SK-MEL-5 (cell line): ENCODE data around the gene PEX11G. TPM values are rescaled to one million over a fixed set of nuclear protein-coding genes. Genes with fewer than 3 reads are reported as not detected.

Source experiments
- DNase-seq: peaks from one replicate; pipeline ENCODE4 v3.0.0-alpha.2; 2016; ENCODE audit warnings: low read depth, low spot score
- in situ Hi-C: cut with HindIII; loops from 2 replicates; pipeline ENCODE4 v1.10.0; 2016; ENCODE audit warnings: low sequenced_read_pairs, high pct_unique_total_duplicates, low pct_unique_long_range_greater_than_20kb
- total RNA-seq: library from RNA; depleted of rRNA; stranded (reverse); fragments of >200 nt; shearing (Covaris generic); gene quantifications from 2 replicates; pipeline ENCODE4 v1.2.3, GENCODE V29; 2014

The PEX11G gene
- total RNA-seq, 1 experiment from 2014 or later: 1.2 TPM

DNA sequence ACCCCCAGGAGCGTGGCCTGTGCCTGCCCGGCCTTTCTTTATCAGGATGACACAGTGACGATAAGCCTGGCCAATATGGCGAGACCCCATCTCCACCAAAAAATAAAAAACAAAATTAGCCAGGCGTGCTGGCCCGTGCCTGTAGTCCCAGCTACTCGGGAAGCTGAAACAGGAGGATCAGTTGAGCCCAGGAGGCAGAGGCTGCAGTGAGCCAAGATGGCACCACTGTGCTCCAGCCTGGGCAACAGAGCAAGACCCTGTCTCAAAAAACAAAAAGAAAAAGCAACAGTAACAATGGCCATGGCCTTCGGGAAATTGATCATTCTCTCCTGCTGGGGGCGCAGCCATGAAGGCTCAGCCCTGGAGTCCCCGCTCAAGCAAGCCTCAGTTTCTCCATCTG is 11.1 kb downstream of the PEX11G start:
- in situ Hi-C loops: no loop called here
- DNase-seq: no peak

DNA sequence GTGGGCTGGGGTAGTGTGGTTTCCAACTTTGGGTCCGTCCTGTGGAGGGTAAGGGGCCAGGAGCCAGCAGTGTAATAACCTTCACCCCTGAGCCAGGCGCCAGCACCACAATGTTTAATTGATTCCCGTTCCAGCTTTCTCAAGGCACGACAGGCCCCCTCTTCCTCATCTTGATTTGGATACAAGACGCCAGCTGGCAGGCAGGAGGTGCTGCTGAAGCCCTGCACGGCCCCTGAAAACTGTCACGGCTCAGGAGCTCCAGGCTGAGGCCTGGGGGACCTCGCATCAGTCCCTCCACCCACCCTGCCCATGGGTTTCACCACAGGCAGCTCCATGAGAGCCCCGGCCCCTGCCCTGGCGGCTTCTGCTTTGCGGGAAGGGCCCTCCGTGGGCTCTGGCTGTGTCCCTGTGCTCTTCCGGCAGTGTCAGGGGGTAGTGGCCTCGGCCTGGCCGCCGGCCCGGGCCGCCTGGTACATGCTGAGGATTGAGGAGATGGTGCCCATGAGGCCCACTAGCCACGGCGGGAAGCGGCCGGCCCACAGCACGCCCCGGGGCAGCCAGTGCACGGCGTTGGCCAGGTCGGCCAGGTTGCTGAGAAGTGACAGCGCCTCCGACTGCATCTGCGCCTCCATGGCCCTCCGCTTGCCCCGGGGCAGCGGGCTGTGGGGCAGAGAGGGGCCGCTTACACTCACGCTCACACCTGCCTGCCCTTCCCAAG is 11.9 kb downstream of the PEX11G start:
- in situ Hi-C loops: no loop called here
- no peak for DNase-seq

DNA sequence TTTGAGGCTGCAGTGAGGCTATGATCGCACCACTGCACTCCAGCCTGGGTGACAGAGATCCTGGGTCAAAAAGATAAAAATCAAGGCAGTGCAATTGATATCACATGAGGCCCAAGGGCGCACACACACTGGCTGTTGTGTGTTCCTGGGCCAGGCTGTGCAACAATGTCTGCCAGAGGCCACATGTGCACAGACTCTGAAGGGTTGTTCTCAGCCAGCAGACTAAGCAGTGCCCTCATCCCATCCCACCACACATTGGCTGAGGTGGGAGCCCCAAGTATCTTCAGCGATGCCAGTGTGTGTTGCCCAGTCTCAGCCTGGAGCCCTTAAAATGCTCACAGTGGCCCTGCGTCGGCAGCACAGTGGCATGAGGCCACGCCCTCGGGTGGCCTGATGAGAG is 12.6 kb downstream of the PEX11G start:
- in situ Hi-C loops: no loop called here
- no peak for DNase-seq

DNA sequence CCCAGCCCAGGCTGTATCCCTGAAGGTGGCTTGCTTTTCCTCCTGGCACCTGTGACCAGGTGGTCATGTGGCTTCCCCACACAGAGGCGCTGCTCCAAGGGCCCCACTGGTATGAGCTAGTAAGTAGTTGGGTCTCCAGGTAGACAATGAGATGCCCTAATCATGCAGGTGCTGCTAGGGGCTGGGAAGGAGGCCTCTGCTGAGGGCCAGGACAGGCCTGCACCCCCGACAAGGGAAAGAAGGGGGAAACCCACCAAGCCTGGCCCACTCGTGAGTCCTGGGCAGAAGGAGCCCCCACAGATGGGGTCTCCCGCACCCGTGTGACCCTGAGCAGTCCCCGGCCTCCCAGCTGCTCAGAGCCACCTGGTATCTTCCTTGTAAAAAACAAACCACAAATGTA is 13.2 kb downstream of the PEX11G start:
- DNase-seq: no peak
- in situ Hi-C loops: no loop called here

DNA sequence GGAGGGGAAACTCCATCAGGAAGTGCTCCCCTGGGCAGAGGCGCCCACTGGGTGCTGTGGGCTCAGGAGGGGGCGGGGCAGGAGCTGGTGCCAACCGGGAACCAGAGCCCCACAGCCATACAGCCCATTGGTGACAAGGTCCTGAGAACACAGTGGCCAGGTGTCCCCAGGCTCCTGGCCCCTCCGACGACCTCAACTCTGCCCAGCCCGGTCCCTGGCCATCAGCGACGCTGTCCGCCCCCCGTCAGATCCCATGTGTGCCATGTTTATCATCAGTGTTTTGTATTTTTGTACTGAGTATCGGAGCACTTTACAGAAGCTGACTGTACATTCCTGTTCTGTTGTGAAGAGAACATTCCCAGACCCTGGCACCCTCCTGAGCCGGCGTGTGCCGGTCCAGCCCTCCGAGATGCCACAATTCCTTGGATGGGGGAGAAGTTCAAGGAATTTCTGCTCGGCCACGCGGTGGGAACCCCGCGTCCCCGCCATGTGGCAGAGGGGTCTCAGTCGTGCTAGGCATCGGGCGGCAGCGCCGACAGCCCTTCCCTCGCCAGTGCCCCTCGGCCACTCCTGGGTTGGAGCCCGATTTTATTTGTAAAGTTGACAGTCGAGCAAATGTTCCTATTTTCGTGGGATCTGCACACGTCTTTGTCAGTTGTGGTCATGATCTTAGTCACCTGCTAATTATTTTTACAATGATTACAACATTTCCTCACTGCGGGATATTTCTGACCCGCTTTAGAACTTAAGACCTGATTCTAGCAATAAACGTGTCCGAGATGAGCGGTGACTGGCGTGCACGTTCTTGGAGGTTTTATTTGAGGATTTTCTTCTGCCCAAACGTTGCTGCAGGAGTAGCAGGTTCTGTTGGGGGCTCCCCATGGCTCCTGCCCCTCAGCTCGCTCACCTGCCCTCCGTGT is 16.9 kb downstream of the PEX11G start:
- in situ Hi-C loops: no loop called here
- no peak for DNase-seq

DNA sequence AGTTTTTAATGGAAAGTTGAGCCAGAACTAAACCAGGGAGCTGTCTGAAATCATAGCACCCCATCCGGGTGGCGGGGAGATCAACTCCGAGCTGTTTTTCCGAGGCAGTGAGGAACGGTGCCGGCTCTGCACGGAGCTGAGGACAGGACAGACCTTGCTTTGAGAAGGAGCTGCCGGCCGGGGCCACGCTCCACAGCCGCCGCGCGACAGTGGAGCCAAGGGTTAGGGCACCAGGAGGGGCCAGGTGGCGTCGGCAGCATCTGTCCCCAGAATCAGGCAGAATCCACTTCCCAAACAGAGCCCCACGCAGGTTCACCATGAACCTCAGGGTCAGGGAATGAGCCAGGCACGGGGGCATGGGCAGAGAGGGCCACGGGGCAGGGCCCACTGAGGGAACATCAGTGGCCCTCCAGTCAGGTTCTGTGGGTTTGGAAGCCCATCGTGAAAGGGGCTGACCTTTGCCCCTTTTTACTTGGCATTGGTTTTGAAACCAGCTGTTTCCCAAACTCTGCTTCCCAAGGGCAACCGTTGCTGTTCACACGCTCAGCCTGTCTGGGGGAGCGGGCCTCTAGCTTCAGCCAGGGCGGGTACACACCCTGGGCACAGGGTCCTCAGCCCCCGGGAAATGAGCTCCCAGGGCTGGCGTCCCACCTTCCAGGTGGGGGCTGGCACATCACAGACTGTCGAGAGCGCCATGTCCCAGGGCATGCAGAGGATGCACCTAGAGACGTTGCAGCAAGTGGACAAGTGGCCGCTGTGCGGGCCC is 18.1 kb downstream of the PEX11G start:
- no peak for DNase-seq
- in situ Hi-C loops: no loop called here

DNA sequence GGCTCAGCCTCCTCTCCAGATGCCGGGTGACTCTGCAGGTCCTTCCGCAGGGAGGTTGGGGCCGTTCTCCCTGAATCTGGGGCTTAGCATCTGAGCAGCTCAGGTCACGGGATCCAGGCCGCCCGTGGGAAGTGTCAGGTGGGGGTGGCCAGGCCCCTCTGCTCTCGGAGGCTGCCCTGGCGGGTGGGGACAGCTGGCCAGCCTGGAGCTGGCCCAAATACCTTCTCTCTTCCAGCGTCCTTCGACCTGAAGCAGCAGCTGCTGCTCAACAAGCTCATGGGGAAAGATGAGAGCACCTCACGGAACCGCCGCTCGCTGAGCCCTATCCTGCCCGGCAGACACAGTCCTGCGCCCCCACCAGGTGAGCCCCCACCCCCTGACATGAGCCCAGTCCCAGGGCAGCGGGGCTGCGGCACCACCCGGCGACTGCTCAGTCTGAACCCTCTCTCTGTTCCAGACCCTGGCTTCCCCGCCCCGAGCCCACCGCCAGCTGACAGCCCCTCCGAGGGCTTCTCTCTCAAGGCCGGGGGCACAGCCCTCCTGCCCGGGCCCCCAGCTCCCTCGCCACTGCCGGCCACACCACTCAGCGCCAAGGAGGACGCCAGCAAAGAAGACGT is 19.1 kb downstream of the PEX11G start:
- DNase-seq: no peak
- in situ Hi-C loops: no loop called here

DNA sequence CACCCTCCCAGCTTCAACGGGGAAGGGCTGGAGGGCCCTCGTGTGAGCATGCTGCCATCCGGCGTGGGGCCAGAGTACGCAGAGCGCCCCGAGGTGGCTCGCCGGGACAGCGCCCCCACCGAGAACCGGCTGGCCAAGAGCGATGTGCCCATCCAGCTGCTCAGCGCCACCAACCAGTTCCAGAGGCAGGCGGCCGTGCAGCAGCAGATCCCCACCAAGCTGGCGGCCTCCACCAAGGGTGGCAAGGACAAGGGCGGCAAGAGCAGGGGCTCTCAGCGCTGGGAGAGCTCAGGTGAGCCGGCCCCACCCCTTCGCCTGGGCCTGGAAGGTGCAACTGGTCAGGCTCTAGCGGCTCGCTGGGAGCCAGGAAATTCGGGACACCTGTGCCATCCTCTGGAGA is 20.0 kb downstream of the PEX11G start:
- no peak for DNase-seq
- in situ Hi-C loops: no loop called here

DNA sequence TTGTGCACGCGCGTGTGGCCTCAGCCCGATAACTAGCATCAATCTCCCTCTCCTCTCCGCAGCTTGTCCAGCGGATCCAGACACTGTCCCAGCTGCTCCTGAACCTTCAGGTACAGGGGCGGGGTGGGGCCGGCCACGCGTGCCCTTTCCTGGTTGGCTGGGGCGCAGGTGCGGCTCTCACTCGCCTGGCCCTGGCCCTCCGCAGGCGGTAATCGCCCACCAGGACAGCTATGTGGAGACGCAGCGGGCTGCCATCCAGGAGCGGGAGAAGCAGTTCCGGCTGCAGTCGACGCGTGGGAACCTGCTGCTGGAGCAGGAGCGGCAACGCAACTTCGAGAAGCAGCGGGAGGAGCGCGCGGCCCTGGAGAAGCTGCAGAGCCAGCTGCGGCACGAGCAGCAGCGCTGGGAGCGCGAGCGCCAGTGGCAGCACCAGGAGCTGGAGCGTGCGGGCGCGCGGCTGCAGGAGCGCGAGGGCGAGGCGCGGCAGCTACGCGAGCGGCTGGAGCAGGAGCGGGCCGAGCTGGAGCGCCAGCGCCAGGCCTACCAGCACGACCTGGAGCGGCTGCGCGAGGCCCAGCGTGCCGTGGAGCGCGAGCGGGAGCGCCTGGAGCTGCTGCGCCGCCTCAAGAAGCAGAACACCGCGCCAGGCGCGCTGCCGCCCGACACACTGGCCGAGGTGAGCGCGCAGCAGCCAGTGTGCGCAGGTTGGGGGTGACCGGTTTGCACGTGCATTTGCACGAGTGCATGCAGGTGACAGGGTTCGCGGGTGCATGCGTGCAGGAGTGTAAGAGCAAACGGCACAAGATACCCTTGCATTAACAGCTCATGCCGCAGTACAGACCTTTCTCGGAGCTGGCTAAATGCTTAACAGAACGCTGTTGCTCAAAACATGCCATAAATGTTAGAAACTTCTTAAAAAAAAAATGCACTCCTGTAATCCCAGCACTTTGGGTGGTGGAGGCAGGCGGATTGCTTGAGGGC is 21.5 kb downstream of the PEX11G start:
- in situ Hi-C loops: no loop called here
- DNase-seq: no peak

DNA sequence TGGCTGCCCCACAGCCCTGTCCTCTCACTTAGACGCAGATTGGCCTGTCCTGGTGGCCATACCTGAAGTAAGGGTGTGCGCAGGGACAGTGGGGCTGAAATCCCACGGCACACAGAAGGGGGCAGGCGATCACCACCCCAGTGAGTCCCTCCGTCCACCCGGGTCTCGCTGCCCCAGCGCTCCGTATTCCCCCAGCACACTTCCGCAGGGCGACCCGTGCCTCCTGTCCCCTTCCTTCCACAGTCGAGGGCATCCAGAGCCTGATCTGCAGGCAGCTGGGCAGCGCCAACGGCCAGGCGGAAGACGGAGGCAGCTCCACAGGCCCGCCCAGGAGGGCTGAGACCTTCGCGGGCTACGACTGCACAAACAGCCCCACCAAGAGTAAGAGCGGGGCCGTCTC is 25.3 kb downstream of the PEX11G start:
- in situ Hi-C loops: no loop called here
- no peak for DNase-seq

DNA sequence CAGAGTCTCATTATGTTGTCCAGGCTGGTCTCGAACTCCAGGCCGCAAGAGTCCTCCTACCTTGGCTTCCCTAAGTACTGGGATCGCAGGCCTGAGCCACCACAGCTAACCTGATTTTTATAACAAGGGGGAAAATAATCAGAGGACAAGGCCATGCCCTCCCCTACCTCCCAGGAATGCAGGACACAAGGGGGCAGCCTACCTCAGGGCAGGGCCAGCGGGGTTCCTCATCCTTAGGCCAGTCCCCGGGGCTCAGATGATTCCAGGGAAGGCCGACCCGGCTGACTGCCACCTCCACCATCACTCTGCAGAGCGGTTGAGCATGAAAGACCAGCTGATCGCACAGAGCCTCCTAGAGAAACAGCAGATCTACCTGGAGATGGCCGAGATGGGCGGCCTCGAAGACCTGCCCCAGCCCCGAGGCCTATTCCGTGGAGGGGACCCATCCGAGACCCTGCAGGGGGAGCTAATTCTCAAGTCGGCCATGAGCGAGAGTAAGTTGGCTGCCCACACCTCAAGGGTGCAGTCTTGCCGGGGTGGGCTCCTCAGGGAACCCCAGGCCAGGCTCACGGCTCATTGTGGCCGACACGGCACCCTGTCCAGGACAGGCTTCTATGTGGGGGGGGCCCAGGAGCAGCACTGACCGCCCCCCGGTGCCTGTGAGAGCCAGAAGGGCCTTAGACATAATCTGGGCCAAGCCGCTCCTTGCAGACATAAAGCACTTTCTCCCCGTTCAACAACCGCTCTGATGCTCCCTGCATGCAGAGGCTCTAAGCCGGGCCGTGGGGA is 26.8 kb downstream of the PEX11G start:
- DNase-seq: no peak
- in situ Hi-C loops: no loop called here

DNA sequence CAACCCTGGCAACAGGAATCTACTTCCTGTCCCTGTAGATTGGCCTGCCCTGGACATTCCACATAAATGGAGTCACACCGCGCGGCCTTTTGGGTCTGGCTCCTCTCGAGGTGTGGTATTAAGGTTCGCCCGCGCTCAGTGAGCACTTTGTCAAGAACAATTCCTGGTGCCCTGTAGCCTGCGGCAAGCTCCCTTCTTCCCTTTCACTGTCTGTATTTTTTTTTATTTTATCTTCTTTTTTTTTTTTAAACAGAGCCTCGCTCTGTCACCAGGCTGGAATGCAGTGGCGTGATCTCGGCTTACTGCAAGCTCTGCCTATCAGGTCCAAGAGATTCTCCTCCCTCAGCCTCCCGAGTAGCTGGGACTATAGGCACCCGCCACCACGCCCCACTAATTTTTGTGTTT is 28.3 kb downstream of the PEX11G start:
- in situ Hi-C loops: no loop called here
- DNase-seq: no peak

DNA sequence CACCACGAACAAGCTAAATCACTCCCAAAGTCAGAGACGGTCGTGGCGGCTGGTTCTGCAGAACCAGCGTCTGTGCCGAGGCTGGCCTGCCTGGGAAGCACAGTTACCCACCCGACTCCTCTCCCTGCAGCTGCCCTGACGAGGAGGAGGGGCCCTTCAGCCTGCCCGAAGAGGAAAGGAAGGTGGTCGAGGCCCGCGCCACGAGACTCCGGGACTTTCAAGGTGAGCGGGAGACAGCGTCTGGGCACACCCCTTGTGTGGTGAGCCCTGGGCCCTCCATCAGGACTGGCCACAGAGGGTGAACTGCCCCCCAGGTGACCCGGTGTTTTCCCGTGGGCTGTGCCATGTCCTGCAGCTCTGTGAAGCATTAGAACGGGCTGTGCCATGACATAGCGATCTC is 29.1 kb downstream of the PEX11G start:
- no peak for DNase-seq
- in situ Hi-C loops: no loop called here

DNA sequence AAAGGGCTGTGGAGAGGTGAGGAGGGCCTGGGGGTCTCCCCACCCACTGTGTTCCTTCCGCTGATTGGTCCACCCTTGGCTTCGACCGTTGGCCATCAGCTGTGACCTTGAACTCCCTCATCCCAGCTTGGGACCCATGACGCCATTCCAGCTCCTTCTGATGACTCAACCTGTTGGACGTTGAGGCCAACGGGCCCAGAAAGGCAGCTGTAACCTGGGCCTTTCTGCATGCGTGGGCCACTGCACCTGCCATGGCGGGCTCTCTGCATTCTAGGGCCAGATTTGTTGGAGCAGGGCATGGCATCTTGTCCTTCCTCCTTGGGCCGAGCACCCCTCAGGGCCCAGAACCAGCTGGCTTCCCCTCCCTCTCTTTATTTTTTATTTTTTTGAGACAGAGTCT is 30.2 kb downstream of the PEX11G start:
- DNase-seq: no peak
- in situ Hi-C loops: no loop called here

DNA sequence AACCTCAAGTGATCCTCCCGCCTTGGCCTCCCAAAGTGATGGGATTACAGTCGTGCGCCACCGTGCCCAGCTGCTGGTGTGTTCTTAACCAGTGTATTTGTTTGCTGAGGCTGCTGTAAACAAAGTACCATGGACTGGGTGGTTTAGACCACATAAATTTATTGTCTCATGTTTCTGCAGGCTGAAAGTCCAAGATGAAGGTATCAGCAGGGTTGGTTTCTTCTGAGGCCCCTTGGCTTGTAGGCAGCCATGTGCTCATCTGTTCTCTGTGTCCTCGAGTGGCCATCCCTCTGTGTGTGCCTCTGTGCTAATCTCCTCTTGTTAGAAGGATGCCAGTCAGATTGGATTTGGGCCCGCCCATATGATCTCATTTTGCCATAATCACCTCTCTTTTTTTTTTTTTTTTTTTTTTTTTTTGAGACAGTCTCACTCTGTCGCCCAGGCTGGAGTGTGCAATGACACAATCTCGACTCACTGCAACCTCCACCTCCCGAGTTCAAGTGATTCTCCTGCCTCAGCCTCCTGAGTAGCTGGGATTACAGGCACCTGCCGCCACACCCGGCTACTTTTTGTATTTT is 31.8 kb downstream of the PEX11G start:
- DNase-seq: no peak
- in situ Hi-C loops: no loop called here
